ENCODE measurements around the gene NTHL1. TPM values are rescaled to one million over a fixed set of nuclear protein-coding genes. Genes with fewer than 3 reads are reported as not detected.

The NTHL1 gene
- total and polyA plus RNA-seq, 2 of the 8 experiments (the other 6 are each of a cell fraction or from before 2014, with no cell fraction given) = 70.9 to 150 TPM

GRCh38 chr16:2078691-2079090 is 31.1 kb upstream of the NTHL1 start (continued):
- TF ChIP-seq HDAC2 (IDR thresholded peaks at IDR 0.05; ENCODE audit: borderline replicate concordance in 1 of 2, low read depth in 2 of 2, low read length in 2 of 2) (no peak), CBX5 (IDR thresholded peaks at IDR 0.05; ENCODE audit: low read depth, low read length) (no peak), EP300 (IDR thresholded peaks at IDR 0.05; ENCODE audit: borderline replicate concordance in 1 of 2, low read depth in 2 of 2, low read length in 2 of 2) (no peak), TBP (IDR thresholded peaks at IDR 0.05; ENCODE audit: low read depth, low read length) (no peak), SIN3A (conservative IDR thresholded peaks at IDR 0.05 in 1 of 2, IDR thresholded peaks at IDR 0.05 in 1 of 2; ENCODE audit: low read depth in 1 of 2, low read length in 2 of 2) (no peak), MAFK (IDR thresholded peaks at IDR 0.05; ENCODE audit: low read depth, low read length) (no peak), CHD7 (IDR thresholded peaks at IDR 0.05; ENCODE audit: insufficient replicate concordance, low read length) (no peak)

All from H1 (cell line).